ENCODE measurements around the gene ACBD7. TPM values are rescaled to one million over a fixed set of nuclear protein-coding genes. Genes with fewer than 3 reads are reported as not detected.

Gene ACBD7
- total RNA-seq, 2 experiments from 2014 or later = 0.19 to 0.47 TPM

DNA sequence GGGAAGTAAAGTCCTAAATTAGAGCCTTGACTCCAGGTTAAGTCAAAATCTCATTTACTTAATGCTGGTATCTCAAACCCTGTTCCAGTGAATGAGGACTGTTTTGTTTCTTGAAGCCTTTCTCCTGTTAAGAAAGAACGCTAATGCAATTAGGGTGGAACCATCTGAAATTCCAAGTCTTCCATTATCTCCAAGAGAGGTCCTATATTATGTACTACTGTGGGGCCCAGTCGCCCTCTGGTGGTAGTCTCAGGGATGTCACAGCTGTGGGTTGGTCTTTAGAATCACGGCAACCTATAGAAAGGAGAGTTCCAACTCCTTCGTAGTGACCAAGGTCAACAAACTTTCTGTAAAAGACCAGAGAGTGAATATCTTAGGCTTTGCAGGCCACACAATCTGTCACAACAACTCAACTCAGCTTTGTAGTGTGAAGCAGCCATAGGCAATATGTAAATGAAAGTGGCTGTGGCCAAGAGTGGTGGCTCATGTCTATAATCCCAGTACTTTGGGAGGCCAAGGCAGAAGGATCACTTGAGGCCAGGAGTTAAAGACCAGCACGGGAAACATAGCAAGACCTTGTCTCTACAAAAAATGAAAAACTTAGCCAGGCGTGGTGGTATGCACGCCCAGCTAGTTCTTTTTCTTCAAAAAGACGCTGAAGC, 17.9 kb upstream of the ACBD7 start:
- Histone ChIP-seq H3K27ac (ENCODE audit: low read depth in 1 of 2, low read length in 2 of 2) (no peak overlapping the region), H3K4me1 (ENCODE audit: insufficient read depth, low read length) (peaks cover 6% of the 10 kb centered on the region), H3K36me3 (ENCODE audit: insufficient read depth, low read length) (peaks cover 67% of the 10 kb centered on the region), H3K4me3 (ENCODE audit: low read length) (no peak overlapping the region), H3K27me3 (ENCODE audit: control insufficient read depth in 1 of 2, insufficient read depth in 2 of 2, low read length in 2 of 2) (no peaks in the 10 kb centered on the region), H3K9me3 (ENCODE audit: control insufficient read depth in 1 of 2, insufficient read depth in 1 of 2, low read length in 2 of 2) (no peaks in the 10 kb centered on the region)
- Mint-ChIP-seq H3K9me3 (no peaks in the 10 kb centered on the region), H3K27ac (peak overlapping the region; percentile 63), H3K4me1 (ENCODE audit: low read depth) (peaks cover 8% of the 10 kb centered on the region), H3K4me3 (no peak overlapping the region), H3K36me3 (ENCODE audit: low read depth) (peaks cover 79% of the 10 kb centered on the region), H3K27me3 (no peaks in the 10 kb centered on the region)
- peak; percentile 43 to 83 (median 59) for DNase-seq
- POLR2A ChIA-PET = interaction anchor here (0.7 to 1.2 kb wide), 4 partner anchors 9 to 120 kb away, joined by 3 to 6 read pairs (median 4); partner anchors contain the start of genes NMT2 and RPP38
- CTCF ChIA-PET = interaction anchor here (0.6 to 1.3 kb wide), 10 partner anchors 9 to 158 kb away, joined by 3 to 5 read pairs (median 3); partner anchors contain the start of genes NMT2 and RPP38
- TF ChIP-seq, protein P1, sequence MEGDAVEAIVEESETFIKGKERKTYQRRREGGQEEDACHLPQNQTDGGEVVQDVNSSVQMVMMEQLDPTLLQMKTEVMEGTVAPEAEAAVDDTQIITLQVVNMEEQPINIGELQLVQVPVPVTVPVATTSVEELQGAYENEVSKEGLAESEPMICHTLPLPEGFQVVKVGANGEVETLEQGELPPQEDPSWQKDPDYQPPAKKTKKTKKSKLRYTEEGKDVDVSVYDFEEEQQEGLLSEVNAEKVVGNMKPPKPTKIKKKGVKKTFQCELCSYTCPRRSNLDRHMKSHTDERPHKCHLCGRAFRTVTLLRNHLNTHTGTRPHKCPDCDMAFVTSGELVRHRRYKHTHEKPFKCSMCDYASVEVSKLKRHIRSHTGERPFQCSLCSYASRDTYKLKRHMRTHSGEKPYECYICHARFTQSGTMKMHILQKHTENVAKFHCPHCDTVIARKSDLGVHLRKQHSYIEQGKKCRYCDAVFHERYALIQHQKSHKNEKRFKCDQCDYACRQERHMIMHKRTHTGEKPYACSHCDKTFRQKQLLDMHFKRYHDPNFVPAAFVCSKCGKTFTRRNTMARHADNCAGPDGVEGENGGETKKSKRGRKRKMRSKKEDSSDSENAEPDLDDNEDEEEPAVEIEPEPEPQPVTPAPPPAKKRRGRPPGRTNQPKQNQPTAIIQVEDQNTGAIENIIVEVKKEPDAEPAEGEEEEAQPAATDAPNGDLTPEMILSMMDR (IDR thresholded peaks at IDR 0.05) = peak; percentile 94
- intact Hi-C loops (cut with DNase I, micrococcal nuclease) = loop anchor here (1.0 to 10.0 kb wide), 9 partner anchors 56 to 910 kb away; partner anchors contain the start of gene FAM171A1 (in 2 of the 2)
- peak; percentile 96 for ATAC-seq (ENCODE audit: poor library complexity)

DNA sequence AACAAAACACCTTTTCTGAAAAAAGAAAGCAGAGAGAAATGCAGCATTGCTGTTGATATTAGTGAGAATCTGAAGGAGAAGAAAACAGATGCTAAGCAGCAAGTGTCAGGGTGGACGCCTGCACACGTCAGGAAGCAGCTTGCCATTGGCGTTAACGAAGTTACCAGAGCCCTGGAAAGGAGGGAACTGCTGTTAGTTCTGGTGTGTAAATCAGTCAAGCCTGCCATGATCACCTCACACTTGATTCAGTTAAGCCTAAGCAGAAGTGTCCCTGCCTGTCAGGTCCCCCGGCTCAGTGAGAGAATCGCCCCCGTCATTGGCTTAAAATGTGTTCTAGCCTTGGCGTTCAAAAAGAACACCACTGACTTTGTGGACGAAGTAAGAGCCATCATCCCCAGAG, 14.9 kb upstream of the ACBD7 start:
- no peaks in the 10 kb centered on the region for H3K9me3 Mint-ChIP-seq

DNA sequence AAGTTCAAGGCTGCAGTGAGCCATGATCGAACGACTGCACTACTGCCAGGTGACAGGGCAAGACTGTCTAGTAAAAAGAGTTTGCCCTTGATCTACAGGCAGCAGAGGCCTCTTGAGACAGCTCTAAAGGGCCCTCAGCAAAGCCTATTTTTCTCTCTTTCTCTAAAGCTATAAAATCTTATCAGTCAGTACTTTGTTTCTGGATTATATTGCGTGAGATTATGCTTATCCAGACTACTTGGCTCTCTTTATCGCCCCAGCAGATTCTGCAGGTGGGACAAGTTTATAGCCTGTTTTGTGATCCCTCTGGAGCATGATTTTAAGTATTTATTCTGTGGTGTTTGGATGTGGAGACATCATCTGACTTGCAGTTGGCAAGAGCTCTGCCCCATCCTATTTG, 11.3 kb upstream of the ACBD7 start:
- Histone ChIP-seq H3K36me3 (ENCODE audit: insufficient read depth, low read length) (peaks cover 49% of the 10 kb centered on the region), H3K9me3 (ENCODE audit: control insufficient read depth in 1 of 2, insufficient read depth in 1 of 2, low read length in 2 of 2) (no peaks in the 10 kb centered on the region), H3K4me3 (ENCODE audit: low read length) (no peak overlapping the region), H3K27ac (ENCODE audit: low read depth in 1 of 2, low read length in 2 of 2) (peak overlapping the region in 1 of 2 donors; percentile 5), H3K27me3 (ENCODE audit: control insufficient read depth in 1 of 2, insufficient read depth in 2 of 2, low read length in 2 of 2) (no peaks in the 10 kb centered on the region), H3K4me1 (ENCODE audit: insufficient read depth, low read length) (peaks cover 43% of the 10 kb centered on the region)
- Mint-ChIP-seq H3K4me1 (ENCODE audit: low read depth) (peaks cover 38% of the 10 kb centered on the region), H3K27ac (peak overlapping the region; percentile 68), H3K9me3 (no peaks in the 10 kb centered on the region), H3K36me3 (ENCODE audit: low read depth) (peaks cover 56% of the 10 kb centered on the region), H3K4me3 (peak overlapping the region; percentile 54), H3K27me3 (no peaks in the 10 kb centered on the region)
- ChIA-PET CTCF (no interaction called here), POLR2A (interaction anchor here (1.3 kb wide), 1 partner anchor 69 kb away, joined by 4 read pairs; the partner anchor contains the start of gene NMT2)
- TF ChIP-seq, protein P1 (IDR thresholded peaks at IDR 0.05) = no peak
- ATAC-seq (ENCODE audit: poor library complexity) (no peak), DNase-seq (no peak)
- intact Hi-C loops (cut with DNase I, micrococcal nuclease) = loop anchor here (5.0 to 10.0 kb wide), 7 partner anchors 67 to 1513 kb away; partner anchors contain the start of genes CDNF (in 1 of the 2), FAM171A1 (in 1 of the 2), HSPA14 (in 1 of the 2) and MEIG1 (in 1 of the 2)

More for the DNA sequence above, 14.9 kb upstream of the ACBD7 start:
- Histone ChIP-seq H3K27ac (ENCODE audit: low read depth in 1 of 2, low read length in 2 of 2) (no peak overlapping the region), H3K27me3 (ENCODE audit: control insufficient read depth in 1 of 2, insufficient read depth in 2 of 2, low read length in 2 of 2) (no peaks in the 10 kb centered on the region), H3K4me3 (ENCODE audit: low read length) (no peak overlapping the region), H3K9me3 (ENCODE audit: control insufficient read depth in 1 of 2, insufficient read depth in 1 of 2, low read length in 2 of 2) (no peaks in the 10 kb centered on the region), H3K36me3 (ENCODE audit: insufficient read depth, low read length) (peaks cover 64% of the 10 kb centered on the region), H3K4me1 (ENCODE audit: insufficient read depth, low read length) (peaks cover 29% of the 10 kb centered on the region)
- TF ChIP-seq, protein P1 (IDR thresholded peaks at IDR 0.05) = no peak
- Mint-ChIP-seq H3K27me3 (no peaks in the 10 kb centered on the region), H3K4me1 (ENCODE audit: low read depth) (peaks cover 27% of the 10 kb centered on the region), H3K27ac (no peak overlapping the region), H3K36me3 (ENCODE audit: low read depth) (peaks cover 79% of the 10 kb centered on the region), H3K4me3 (no peak overlapping the region)
- ATAC-seq (ENCODE audit: poor library complexity) (no peak), DNase-seq (no peak)
- intact Hi-C loops (cut with DNase I, micrococcal nuclease) = loop anchor here (10.0 kb wide), 2 partner anchors 271 to 609 kb away; partner anchors contain the start of gene FAM171A1 (in 1 of the 2)
- POLR2A ChIA-PET = no interaction called here
- CTCF ChIA-PET = no interaction called here
